Measurements from ENCODE around the gene UBXN11. TPM values are rescaled to one million over a fixed set of nuclear protein-coding genes. Genes with fewer than 3 reads are reported as not detected.
"Not testable (repeated sequence)": the region's sequence is repeated elsewhere in the genome, so short reads cannot be mapped to it uniquely, and the experiment has no call there.

UBXN11 gene
- total RNA-seq, 1 donor from 2014 or later = 7.8 TPM

GRCh38 chr1:26307966-26308899 is 1.8 kb upstream of the UBXN11 start:
- not testable (repeated sequence) for ATAC-seq; DNase-seq (ENCODE audit: low spot score)

GRCh38 chr1:26307363-26307781 is 936 bp upstream of the UBXN11 start:
- ATAC-seq (no peak), DNase-seq (ENCODE audit: low spot score) (no peak)

- DNase-seq (ENCODE audit: low spot score) = no peak
- ATAC-seq = no peak
These were observed 658 bp downstream of the UBXN11 start for GRCh38 chr1:26305667-26306289.

GRCh38 chr1:26302733-26303405 is 3.6 kb downstream of the UBXN11 start:
- ATAC-seq = no peak
- DNase-seq (ENCODE audit: low spot score) = no peak

GRCh38 chr1:26300578-26301275 is 5.7 kb downstream of the UBXN11 start:
- ATAC-seq (no peak), DNase-seq (ENCODE audit: low spot score) (no peak)

GRCh38 chr1:26297791-26298124 is 8.7 kb downstream of the UBXN11 start:
- no peak for ATAC-seq
- no peak for DNase-seq (ENCODE audit: low spot score)

GRCh38 chr1:26297057-26297790 is 9.2 kb downstream of the UBXN11 start:
- no peak for DNase-seq (ENCODE audit: low spot score)

GRCh38 chr1:26296340-26297056 is 9.9 kb downstream of the UBXN11 start:
- DNase-seq (ENCODE audit: low spot score) (no peak), ATAC-seq (no peak)

More at GRCh38 chr1:26297057-26297790, 9.2 kb downstream of the UBXN11 start:
- ATAC-seq = no peak

GRCh38 chr1:26295194-26296138 is 11.0 kb downstream of the UBXN11 start:
- no peak for ATAC-seq
- DNase-seq (ENCODE audit: low spot score) = no peak

- DNase-seq (ENCODE audit: low spot score) = no peak
These were observed 12.4 kb downstream of the UBXN11 start for GRCh38 chr1:26293911-26294463.

GRCh38 chr1:26292735-26293134 is 13.7 kb downstream of the UBXN11 start:
- ATAC-seq; DNase-seq (ENCODE audit: low spot score): not testable (repeated sequence)

More at GRCh38 chr1:26293911-26294463, 12.4 kb downstream of the UBXN11 start:
- ATAC-seq = no peak

- no peak for ATAC-seq
- DNase-seq (ENCODE audit: low spot score) = no peak
These were observed 14.5 kb downstream of the UBXN11 start for GRCh38 chr1:26291939-26292338.

GRCh38 chr1:26291433-26291832 is 15.0 kb downstream of the UBXN11 start:
- ATAC-seq (no peak), DNase-seq (ENCODE audit: low spot score) (no peak)

GRCh38 chr1:26290882-26291261 is 15.6 kb downstream of the UBXN11 start:
- DNase-seq (ENCODE audit: low spot score) (no peak), ATAC-seq (no peak)

- ATAC-seq = peak; percentile 35
- DNase-seq (ENCODE audit: low spot score) = no peak
These were observed 16.1 kb downstream of the UBXN11 start for GRCh38 chr1:26290122-26290881.

- DNase-seq (ENCODE audit: low spot score) = no peak
- ATAC-seq = peak; percentile 5
These were observed 17.0 kb downstream of the UBXN11 start for GRCh38 chr1:26289158-26290059.

Measured in left lobe of liver (tissue), 2 donors.